Measurements from ENCODE around the gene RRP9.
"Not testable (repeated sequence)": the region's sequence is repeated elsewhere in the genome, so short reads cannot be mapped to it uniquely, and the experiment has no call there.

RRP9 gene

DNA sequence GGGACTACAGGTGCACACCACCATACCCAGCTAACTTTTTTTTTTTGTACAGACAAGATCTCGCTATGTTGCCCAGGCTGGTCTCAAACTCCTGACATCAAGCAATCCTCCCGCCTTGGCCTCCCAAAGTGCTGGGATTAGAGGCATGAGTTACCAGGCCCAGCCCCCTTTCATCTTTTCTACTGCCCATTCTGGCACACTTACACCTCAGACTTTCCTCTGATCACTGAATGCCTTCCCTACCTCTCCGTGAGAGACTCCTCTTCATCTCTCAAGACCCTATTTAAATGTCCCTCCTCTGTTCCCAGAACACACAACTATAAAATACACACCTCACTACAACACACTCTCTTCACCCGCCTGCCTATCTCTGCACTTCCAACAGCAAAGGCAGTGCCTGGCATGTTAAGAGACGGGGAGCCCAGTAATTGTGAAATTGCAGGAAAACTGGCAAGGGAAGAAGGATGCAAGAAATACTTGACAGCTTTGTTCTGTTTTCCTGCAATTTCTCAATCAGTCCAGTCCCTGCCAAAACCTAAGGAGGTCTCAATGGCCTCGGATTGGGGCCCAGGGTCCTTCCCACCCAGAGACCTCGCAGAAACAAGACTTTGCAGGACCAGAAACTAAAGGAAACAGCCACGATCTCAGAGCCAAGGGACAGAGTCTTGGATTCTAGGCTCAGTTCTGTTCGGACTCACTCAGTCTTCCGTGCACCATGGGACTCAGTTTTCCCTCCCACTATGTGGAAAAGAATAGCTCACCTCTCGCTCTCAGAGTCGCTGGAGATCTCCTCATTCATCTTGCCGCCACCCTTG lies 849 bp downstream of the RRP9 start:
- in situ Hi-C loops (cut with MboI; ENCODE audit: low sequenced_read_pairs) = no loop called here

DNA sequence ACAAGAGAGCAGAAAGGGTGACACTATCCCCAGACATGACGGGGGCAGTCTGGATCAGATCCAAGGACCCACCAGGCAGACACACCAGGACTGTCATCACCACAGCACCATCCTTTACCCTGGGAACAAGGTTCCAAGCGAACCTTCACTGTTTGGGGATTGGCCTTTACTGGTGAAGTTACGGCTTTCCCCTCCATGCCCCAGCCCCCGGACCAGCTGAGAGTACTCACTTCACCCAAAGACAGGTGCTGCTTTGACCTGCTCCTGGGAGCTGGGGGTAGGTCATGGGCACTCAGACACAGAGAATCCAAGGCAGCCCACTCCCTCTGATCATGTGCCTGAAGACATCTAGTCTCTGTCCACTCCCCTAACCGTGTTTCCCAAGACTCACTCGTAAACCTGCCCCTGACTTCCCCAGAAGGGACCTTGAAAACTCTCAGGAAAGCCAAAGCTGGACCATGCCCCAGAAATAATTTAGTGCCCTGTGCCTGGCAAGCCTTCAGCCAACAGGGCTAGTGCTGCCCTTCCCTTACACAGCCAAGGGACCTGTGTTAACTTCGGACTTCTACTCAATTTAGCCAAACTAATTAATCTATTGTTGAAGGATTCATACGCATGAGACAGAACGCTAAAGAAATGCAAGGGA lies 2.8 kb downstream of the RRP9 start:
- in situ Hi-C loops (cut with MboI; ENCODE audit: low sequenced_read_pairs) = no loop called here

DNA sequence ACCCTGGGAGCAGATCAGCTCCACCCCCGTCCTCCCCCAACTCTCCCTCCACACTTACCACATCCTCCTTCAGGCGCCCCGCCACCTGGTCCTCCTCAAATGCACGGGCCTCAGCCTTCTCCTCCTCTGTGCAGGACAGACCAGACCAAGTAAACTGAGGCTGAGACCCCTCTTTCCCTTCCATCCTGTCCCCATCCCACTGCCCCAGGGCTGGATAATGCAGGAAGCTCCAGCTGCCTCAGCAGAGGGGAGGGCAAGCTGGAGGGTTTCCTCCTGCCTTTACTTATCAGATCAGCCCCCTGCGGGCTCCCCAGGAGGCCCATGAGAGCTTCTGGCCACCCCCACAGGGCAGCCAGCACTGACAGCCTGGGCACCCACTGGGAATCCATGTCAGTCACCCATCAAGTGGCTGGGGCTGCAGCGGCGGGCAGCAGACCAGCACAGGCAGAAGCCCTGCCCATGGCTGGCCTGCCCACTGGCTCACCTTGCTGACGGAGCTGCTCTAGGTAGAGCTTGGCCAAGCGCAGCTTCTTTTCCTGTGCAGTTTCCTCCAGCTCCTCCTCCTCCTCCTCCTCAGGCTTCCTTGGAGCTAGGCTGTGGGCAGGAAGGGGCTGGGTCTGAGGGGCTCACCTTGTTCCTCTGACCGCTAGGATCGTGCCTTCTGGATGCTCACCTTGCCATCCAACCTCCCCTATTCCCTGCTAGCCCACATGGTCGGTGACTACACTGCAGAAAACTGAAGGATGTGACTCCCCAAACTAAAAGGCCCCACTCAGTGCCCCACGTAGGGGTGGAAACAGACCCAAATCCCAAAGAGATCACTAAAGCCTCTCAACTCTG lies 3.9 kb downstream of the RRP9 start:
- in situ Hi-C loops (cut with MboI; ENCODE audit: low sequenced_read_pairs) = no loop called here

DNA sequence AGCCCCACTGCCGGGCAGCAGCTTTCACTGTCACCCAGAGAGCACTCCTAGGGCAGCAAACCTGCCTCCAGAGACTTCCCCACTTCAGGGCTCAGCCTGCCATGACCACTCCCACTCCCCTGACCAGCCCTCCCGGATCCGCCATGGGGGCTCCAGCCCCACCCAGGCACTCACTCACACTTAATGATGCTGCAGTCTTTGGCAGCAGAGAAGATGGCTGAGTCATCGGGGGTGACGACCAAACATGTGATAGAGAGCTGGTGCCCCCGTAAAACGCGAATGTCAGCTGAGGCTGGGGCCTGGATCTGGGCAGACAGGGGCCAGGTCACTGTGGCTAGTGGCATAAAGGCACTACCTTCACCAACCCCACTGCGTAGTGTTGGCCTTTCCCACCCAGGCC lies 4.7 kb downstream of the RRP9 start:
- in situ Hi-C loops (cut with MboI; ENCODE audit: low sequenced_read_pairs) = no loop called here

DNA sequence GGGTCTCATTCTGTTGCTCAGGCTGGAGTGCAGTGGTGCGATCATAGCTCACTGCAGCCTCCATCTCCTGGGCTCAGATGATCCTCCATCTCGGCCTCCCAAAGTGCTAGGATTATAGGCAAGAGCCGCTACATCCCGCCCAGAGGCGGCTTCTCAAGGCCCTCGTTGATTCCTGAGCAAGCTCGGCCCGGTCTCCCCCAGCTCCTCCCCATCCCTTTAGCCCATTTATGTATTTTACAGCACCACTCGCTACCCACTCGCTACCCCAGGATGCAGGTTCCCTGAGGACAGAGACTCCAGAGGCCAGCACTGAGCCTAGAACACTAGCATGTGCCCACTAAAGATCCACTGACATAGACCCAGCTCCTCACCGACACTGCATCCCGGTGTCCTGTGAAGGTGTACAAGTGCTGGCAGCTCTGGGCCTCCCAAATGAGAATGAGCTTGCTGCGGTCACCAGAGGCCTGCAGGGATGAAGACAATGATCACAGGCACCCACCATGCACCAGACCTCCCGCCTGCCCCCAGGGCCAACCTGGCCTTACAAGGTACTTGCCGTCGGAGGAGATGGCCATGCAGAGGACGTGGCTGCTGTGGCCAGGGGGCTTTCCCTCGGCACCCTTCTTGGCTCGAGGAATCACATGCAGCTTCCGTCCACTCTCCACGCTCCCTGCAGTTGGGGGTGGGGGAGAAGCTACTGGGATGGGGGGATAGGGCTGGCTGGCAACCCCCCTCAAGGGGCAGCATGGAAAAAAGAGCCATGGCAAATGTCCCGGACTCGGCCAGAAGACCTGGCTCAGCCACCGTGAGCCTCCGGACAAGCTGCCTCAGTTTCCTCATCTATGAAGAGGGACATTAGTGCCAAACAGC lies 5.6 kb downstream of the RRP9 start:
- in situ Hi-C loops (cut with MboI; ENCODE audit: low sequenced_read_pairs) = no loop called here

DNA sequence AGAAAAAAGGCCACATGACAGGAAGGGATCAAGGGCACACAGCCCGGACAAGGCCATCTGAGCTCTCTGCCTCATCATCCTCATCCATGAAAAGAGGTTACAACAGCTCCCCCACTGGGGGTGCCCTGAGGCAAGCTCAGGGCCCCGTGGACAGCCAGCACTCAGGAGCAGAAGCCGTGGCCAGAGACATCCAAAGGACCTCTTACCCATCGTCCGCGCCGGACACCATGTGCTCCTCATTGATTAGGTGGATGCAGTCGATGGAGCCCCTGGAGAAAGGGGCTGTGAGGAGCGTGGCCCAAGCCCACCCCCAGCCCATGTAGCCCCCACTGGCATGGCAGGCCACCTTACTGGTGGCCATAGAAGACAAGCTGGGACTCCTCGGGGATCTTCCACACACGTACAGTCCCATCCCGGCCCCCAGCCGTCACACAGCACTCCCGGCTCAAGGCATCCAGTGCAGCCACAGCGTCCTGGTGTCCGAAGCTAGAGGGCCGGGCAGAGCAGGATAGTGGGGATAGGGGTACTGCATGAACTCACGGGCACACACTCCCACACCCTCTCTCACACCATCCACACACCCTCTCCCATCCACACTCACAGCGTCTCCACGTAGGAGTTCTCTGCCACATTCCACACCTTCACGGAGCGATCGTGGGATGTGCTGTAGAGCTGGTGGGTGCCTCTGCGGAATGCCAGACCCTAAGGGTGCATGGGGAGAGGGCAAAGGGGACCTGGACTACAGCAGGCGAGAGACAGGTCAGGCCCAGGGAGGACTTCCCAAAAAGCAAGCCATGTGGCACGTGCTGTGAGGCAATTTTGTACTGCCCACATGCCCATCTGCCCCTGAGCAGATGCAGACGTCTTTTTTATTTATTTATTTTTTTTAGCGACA lies 6.5 kb downstream of the RRP9 start:
- in situ Hi-C loops (cut with MboI; ENCODE audit: low sequenced_read_pairs) = no loop called here

DNA sequence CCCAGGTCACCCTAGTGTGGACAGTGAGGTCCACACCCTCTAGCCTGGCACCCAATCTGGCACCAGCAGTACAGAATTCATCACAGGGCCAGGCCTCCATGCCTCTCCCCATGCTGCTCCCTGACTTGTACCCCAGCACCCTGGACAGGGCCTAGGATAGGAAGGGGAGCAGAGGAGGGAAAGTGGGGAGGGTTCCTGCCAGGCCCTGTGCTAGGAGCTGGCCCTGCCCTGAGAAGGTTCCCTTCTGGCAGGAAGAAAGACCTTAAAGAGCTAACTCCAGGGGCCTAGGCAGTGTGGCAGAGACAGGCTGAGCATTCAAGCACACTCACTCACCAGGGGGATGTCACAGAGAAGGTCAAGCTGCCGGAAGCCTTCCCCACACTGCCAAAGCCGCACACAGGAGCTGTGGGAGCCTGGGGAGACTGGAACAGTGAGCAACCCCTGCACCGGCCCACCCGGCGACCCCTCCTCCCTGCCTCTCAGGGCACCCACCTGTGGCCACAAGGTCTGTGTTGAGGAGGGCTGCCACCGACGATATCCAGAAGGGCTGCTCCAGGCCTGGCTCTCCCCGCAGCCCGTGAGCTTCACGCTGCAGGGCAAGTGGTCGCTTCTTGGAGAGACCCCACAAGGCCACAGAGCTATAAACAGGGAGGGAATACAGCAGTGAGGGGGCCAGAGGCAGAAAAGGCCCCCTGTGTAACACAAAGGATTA lies 7.4 kb downstream of the RRP9 start:
- in situ Hi-C loops (cut with MboI; ENCODE audit: low sequenced_read_pairs) = no loop called here

DNA sequence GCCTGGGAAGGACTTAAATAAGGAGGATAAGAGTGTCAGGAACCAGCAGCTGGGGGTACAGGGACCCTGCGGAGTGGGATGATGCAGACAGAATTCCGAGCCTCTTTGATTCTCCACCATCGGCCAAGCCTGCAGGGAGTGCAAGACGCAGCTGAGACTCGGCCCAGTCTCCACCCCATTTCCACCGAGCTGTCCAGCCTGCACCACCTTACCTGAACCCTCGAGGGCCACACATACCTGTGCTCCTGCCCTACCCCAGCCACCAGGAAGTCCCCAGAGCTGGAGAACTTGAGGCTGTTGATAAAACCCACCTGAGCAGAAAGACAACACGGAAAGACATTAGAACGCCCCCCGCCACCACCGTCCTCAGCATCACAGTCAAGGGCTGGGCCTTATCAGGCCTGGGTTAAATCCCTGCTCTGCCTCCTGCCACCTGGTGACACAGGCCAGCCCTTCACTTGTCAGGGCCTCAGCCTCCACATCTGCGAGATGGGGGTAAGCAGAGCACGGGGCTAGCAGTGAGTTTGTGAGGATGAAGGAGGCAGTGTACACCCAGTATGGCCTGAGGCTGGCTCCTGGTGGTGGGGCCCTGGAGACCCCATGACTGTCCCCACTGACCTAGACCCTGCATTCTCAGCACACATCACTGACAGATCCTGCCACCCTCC lies 8.1 kb downstream of the RRP9 start:
- in situ Hi-C loops (cut with MboI; ENCODE audit: low sequenced_read_pairs) = no loop called here

DNA sequence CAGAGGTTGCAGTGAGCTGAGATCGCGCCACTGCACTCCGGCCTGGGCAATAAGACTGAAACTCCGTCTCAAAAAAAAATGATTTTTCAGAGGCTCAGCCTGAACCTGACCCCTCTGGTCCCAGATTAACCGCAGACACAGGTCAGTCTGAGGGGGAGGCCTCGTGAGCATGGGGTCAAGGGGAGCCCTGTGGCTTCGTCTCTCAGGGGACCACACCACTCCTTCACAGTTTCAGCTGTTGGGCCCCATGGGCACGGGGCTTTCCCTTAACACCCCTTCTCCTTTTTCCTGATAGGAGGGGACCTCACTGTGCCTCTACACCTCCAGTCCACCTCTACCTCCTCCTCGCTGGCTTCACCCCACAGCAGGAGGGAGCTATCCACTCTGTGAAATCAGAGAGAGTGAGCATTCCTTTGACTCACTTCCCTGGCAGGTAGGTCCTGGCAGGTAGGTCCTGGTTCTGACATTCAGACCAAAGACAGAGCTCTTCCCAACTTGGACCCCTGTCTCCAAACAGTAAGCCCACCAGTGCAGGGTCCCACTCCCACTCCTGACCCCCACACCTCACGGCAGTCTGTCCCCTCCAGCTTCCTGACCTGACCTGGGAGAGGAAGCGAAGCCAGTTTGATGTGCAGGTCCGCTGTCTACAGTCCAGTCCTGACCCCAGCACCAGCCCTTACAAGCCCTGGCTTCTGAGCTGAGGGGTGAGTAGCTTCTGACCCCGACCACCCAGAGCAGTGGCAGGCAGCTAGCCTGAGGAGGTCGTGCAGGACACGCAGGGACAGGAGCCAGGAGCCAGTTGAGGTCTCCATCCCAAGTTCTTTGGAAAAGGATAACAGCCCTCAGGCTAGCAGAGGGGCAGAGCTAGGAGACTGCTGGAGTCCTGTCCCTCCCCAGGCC lies 9.0 kb downstream of the RRP9 start:
- in situ Hi-C loops (cut with MboI; ENCODE audit: low sequenced_read_pairs) = no loop called here

DNA sequence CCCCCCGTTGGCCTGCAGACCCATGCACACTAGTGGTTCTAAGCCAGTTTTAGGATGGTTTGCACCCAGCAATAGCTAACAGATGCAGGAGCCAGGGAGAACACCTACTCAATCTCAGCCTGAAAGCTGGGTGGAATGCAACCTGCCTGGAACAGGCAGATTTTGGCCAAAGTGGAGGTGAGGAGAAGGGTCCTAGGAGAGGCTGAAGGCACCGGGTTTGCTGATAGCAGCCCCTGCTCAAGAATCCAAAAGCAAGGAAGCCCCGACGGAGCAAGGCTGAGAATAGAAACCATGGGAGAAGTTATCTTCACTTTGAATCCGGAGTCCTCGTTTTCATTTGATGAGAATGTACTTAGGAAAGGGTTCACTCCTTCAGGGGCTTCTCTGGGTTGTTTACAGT lies 9.9 kb downstream of the RRP9 start:
- in situ Hi-C loops (cut with MboI; ENCODE audit: low sequenced_read_pairs) = no loop called here

DNA sequence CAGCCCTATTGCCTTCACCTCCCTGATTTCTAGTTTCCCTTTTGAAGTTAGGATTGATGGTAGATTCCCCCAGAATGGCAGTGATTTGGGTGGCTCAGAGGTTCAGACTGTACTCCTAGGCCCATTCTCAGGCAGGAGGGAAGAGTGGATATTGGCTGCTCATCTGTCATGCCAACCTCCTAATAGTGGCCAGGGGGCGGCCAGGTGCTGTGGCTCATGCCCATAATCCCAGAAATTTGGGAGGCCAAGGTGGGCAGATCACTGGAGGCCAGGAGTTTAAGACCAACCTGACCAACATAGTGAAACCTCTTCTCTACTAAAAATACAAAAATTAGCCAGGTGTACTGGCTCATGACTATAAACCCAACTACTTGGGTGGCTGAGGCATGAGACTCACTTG lies 11.3 kb downstream of the RRP9 start:
- in situ Hi-C loops (cut with MboI; ENCODE audit: low sequenced_read_pairs) = no loop called here

DNA sequence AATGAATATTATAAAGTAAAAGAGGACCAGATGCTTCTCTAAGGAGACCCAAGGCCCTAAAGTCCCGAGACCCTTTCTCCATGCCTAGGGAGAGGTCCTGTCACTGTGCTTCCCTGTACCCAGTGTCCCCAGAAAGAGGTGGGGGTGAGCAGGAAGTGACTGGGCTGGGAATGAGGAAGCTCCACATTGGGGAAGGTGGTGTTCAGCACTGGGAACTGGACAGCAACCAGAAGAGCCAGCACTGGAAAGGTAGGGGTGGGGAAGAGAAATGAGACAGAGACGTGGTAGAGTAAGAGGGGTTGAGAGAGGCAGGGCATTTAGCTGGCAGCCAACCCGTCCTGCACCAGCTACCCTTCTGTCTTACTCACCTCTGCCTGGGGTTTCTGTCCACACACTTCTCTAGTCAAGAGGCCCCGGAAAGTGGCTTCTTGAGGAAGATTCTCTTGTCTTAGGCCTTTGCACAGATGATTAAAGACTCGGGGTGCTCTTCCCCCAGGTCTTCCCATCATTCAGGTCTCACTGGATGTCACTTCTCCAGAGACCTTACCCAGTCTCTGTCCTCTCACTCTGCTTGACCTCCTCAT lies 12.2 kb downstream of the RRP9 start:
- in situ Hi-C loops (cut with MboI; ENCODE audit: low sequenced_read_pairs) = no loop called here

DNA sequence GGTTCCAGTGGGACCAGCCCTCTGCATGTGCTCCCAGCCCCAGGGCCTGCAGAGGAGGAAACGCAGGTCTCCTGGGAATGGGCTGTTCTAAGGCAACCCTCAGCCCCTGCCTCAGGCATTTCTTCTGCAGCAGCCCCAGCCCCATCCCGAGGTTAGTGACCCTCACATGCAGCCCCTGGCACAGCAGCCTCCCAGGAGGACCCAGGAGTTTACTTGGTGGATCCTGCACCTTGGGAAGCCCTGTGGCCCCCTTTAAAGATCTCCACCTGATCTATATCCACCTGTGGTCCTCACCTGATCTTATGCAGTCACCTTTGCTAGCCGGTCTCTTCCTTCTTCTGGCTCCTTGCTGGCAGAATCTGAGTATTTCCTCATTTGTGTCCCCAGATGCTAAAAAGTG lies 12.7 kb downstream of the RRP9 start:
- in situ Hi-C loops (cut with MboI; ENCODE audit: low sequenced_read_pairs) = not testable (repeated sequence)

DNA sequence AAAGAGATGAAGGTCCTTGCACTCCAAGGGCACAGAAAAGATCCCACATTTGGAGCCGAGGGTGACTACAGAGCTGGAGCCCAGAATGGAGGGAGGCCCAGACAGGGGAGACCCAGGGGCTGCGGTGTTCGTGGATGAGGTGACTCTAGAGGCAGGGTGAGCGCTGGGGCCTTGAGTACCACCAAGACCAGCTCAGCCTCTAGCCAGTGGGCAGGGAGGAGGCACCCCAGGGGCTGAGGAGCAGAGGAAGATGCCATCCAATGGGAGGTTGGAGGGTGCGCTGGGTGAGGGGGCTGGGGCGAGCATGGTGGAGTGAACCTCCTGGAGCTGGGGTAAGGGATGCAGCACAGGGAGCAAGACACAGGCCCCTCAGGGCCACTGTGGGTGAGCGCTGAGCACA lies 13.3 kb downstream of the RRP9 start:
- in situ Hi-C loops (cut with MboI; ENCODE audit: low sequenced_read_pairs) = no loop called here

DNA sequence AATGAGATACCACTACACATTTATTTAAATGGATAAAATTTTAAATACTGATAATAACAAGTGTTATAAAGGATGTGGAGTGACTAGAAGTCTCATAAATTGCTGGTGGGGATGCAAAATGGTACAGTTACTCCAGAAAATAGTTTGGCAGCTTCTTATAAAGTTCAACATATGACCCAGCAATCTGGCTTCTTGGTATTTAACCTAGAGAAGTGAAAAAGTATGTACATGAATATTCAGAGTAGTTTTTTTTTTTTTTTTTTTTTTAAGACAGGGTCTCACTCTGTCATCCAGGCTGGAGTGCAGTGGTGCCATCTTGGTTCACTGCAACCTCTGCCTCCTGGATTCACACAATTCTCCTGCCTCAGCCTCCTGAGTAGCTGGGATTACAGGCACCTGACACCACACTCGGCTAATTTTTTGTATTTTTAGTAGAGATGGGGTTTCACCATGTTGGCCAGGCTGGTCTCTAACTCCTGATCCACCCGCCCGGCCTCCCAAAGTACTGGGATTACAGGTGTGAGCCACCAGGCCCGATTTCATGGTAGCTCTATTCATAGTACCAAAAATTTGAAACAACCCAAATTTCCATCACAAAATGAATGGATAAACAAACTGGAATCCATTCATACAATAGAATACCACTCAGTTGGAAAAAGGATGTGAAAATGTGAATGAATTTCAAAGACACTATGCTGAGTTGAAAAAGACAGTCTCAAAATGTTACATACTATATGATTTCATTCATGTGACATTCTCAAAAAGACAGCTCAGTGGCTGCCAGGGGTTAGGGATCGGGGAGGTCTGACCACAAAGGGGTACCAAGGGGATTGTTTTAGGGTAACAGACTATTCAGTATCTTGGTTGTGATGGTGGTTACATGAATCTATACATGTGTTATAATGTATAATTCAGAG lies 14.4 kb downstream of the RRP9 start:
- in situ Hi-C loops (cut with MboI; ENCODE audit: low sequenced_read_pairs) = no loop called here

DNA sequence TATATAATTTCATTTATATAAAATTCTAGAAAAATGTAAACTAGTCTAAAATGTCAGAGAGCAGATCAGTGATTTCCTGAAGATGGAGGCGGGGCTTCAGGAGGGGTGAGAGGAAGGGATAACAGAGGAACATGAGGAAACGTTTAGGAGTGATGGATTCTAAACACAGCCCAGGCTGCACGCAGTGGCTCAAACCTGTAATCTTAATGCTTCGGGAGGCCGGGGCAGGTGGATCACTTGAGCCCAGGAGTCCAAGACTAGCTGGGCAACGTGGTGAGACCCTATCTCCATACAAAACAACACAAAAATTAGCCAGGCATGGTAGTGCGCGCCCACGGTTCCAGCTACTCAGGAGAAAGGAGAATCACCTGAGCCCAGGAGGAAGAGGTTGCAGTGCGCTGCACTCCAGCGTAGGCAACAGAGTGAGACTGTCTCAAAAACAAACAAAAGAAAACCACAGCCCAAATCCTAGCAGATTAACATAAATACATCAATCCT lies 20.6 kb downstream of the RRP9 start:
- in situ Hi-C loops (cut with MboI; ENCODE audit: low sequenced_read_pairs) = no loop called here
